ENCODE data around the gene DIAPH2. TPM values are rescaled to one million over a fixed set of nuclear protein-coding genes. Genes with fewer than 3 reads are reported as not detected.

DIAPH2 gene
- total and polyA plus RNA-seq, 2 of the 13 experiments (the other 11 are each of a cell fraction or from before 2014, with no cell fraction given), result 2.1 to 8.5 TPM

DNA sequence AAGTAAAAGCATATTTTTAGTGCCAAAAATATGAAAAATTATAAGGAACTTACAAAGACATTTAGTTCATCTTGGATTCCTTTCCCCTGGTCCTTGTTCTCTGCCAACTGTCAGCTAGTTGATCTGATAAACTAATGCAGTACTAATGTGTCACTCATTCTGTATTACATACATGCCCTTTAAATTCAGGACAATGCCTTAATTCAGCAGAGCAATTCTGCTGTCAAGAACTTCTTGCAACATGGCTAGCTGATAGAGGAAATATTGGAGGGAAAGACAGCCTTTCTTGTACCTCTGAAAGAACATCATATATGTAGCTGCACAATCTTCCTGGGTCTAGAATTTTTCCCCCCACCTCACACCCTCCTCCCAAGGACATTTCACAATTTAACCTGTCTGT is 679.2 kb downstream of the DIAPH2 start:
- intact Hi-C loops (cut with micrococcal nuclease; ENCODE audit: unreplicated experiment), result no loop called here
- POLR2A ChIA-PET, result no interaction called here
- TF ChIP-seq, protein P1, sequence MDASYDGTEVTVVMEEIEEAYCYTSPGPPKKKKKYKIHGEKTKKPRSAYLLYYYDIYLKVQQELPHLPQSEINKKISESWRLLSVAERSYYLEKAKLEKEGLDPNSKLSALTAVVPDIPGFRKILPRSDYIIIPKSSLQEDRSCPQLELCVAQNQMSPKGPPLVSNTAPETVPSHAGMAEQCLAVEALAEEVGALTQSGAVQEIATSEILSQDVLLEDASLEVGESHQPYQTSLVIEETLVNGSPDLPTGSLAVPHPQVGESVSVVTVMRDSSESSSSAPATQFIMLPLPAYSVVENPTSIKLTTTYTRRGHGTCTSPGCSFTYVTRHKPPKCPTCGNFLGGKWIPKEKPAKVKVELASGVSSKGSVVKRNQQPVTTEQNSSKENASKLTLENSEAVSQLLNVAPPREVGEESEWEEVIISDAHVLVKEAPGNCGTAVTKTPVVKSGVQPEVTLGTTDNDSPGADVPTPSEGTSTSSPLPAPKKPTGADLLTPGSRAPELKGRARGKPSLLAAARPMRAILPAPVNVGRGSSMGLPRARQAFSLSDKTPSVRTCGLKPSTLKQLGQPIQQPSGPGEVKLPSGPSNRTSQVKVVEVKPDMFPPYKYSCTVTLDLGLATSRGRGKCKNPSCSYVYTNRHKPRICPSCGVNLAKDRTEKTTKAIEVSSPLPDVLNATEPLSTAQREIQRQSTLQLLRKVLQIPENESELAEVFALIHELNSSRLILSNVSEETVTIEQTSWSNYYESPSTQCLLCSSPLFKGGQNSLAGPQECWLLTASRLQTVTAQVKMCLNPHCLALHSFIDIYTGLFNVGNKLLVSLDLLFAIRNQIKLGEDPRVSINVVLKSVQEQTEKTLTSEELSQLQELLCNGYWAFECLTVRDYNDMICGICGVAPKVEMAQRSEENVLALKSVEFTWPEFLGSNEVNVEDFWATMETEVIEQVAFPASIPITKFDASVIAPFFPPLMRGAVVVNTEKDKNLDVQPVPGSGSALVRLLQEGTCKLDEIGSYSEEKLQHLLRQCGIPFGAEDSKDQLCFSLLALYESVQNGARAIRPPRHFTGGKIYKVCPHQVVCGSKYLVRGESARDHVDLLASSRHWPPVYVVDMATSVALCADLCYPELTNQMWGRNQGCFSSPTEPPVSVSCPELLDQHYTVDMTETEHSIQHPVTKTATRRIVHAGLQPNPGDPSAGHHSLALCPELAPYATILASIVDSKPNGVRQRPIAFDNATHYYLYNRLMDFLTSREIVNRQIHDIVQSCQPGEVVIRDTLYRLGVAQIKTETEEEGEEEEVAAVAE (CRISPR knock-in tag; IDR thresholded peaks at IDR 0.05; ENCODE audit: borderline replicate concordance), result no peak
- TF ChIP-seq, protein P2, sequence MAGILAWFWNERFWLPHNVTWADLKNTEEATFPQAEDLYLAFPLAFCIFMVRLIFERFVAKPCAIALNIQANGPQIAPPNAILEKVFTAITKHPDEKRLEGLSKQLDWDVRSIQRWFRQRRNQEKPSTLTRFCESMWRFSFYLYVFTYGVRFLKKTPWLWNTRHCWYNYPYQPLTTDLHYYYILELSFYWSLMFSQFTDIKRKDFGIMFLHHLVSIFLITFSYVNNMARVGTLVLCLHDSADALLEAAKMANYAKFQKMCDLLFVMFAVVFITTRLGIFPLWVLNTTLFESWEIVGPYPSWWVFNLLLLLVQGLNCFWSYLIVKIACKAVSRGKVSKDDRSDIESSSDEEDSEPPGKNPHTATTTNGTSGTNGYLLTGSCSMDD (CRISPR knock-in tag; IDR thresholded peaks at IDR 0.05), result no peak
- no peak for TF ChIP-seq ZSCAN9 (CRISPR knock-in tag; IDR thresholded peaks at IDR 0.05; ENCODE audit: borderline replicate concordance)
- TF ChIP-seq, protein P3, sequence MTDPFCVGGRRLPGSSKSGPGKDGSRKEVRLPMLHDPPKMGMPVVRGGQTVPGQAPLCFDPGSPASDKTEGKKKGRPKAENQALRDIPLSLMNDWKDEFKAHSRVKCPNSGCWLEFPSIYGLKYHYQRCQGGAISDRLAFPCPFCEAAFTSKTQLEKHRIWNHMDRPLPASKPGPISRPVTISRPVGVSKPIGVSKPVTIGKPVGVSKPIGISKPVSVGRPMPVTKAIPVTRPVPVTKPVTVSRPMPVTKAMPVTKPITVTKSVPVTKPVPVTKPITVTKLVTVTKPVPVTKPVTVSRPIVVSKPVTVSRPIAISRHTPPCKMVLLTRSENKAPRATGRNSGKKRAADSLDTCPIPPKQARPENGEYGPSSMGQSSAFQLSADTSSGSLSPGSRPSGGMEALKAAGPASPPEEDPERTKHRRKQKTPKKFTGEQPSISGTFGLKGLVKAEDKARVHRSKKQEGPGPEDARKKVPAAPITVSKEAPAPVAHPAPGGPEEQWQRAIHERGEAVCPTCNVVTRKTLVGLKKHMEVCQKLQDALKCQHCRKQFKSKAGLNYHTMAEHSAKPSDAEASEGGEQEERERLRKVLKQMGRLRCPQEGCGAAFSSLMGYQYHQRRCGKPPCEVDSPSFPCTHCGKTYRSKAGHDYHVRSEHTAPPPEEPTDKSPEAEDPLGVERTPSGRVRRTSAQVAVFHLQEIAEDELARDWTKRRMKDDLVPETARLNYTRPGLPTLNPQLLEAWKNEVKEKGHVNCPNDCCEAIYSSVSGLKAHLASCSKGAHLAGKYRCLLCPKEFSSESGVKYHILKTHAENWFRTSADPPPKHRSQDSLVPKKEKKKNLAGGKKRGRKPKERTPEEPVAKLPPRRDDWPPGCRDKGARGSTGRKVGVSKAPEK (CRISPR knock-in tag; IDR thresholded peaks at IDR 0.05; ENCODE audit: borderline replicate concordance), result no peak
- no peak for TF ChIP-seq ZNF33B (CRISPR knock-in tag; IDR thresholded peaks at IDR 0.05)
- no peak for TF ChIP-seq NFKB2 (CRISPR knock-in tag; IDR thresholded peaks at IDR 0.05; ENCODE audit: borderline replicate concordance)
- TF ChIP-seq HOXD1 (CRISPR knock-in tag; IDR thresholded peaks at IDR 0.05), result no peak
- TF ChIP-seq, protein P4, sequence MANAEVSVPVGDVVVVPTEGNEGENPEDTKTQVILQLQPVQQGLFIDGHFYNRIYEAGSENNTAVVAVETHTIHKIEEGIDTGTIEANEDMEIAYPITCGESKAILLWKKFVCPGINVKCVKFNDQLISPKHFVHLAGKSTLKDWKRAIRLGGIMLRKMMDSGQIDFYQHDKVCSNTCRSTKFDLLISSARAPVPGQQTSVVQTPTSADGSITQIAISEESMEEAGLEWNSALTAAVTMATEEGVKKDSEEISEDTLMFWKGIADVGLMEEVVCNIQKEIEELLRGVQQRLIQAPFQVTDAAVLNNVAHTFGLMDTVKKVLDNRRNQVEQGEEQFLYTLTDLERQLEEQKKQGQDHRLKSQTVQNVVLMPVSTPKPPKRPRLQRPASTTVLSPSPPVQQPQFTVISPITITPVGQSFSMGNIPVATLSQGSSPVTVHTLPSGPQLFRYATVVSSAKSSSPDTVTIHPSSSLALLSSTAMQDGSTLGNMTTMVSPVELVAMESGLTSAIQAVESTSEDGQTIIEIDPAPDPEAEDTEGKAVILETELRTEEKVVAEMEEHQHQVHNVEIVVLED (CRISPR knock-in tag; IDR thresholded peaks at IDR 0.05; ENCODE audit: borderline replicate concordance), result no peak
- no peak for TF ChIP-seq AHR (CRISPR knock-in tag; IDR thresholded peaks at IDR 0.05)
- TF ChIP-seq ZNF251 (CRISPR knock-in tag; IDR thresholded peaks at IDR 0.05), result no peak
- TF ChIP-seq ZNF598 (CRISPR knock-in tag; IDR thresholded peaks at IDR 0.05; ENCODE audit: borderline replicate concordance), result no peak
- TF ChIP-seq, protein P5, sequence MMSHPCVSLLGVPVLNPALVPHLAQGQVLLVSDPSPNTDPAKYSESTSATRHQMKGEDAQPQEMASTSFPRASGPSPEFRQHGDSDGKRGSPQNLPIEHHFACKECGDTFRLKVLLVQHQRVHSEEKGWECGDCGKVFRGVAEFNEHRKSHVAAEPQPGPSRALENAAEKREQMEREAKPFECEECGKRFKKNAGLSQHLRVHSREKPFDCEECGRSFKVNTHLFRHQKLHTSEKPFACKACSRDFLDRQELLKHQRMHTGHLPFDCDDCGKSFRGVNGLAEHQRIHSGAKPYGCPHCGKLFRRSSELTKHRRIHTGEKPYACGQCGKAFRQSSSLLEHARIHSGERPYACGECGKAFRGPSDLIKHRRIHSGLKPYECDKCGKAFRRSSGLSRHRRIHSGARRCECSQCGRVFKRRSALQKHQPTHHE (CRISPR knock-in tag; IDR thresholded peaks at IDR 0.05; ENCODE audit: borderline replicate concordance), result no peak
- TF ChIP-seq ZNF260 (CRISPR knock-in tag; IDR thresholded peaks at IDR 0.05; ENCODE audit: borderline replicate concordance, low read depth), result no peak
- TF ChIP-seq ZNF484 (CRISPR knock-in tag; IDR thresholded peaks at IDR 0.05; ENCODE audit: borderline replicate concordance, low read depth), result no peak

More for the DNA sequence above, 679.2 kb downstream of the DIAPH2 start:
- no peaks in the 10 kb centered on the region for H3K4me1 ChIP-seq (ENCODE audit: insufficient read depth, low read length)
- H3K4me3 ChIP-seq (replicated peaks in 1 of 3; ENCODE audit: insufficient read depth in 1 of 3, low read depth in 2 of 3, low read length in 3 of 3), result no peak overlapping the region
- FAIRE-seq, result no peak
- no peak overlapping the region for H2AFZ ChIP-seq (ENCODE audit: low read length)
- DNase-seq (ENCODE audit: low spot score), result no peak
- no peaks in the 10 kb centered on the region for H3K79me2 ChIP-seq (ENCODE audit: insufficient read depth, low read length)
- H4K20me1 ChIP-seq (ENCODE audit: insufficient read depth, low read length), result no peaks in the 10 kb centered on the region
- no peak overlapping the region for H3K27ac ChIP-seq (ENCODE audit: extremely low read length, insufficient read depth, low read length)
- CTCF ChIA-PET (ENCODE audit: low intra/inter-chr PET ratio, low total read pairs), result no interaction called here
- H3K36me3 ChIP-seq (replicated peaks in 1 of 2; ENCODE audit: control insufficient read depth in 1 of 2, insufficient read depth in 2 of 2, low read length in 2 of 2), result no peaks in the 10 kb centered on the region
- ATAC-seq, result no peak
- H3K9ac ChIP-seq (ENCODE audit: insufficient read depth, low read depth, low read length), result no peak overlapping the region
- H3K27me3 ChIP-seq (ENCODE audit: control insufficient read depth in 1 of 2, insufficient read depth in 2 of 2, low read length in 2 of 2), result no peaks in the 10 kb centered on the region
- H3K4me2 ChIP-seq (ENCODE audit: low read depth, low read length), result no peak overlapping the region
- in situ Hi-C loops (cut with HindIII; ENCODE audit: extremely low pct_ligation_motif_present, low pct_unique_long_range_greater_than_20kb), result no loop called here
- BruUV-seq (replicated peaks), result no TSS peak
- no peaks in the 10 kb centered on the region for H3K9me3 ChIP-seq (ENCODE audit: low read length)

Measured in HepG2 (cell line).